ENCODE data around the gene RBMS1. TPM values are rescaled to one million over a fixed set of nuclear protein-coding genes. Genes with fewer than 3 reads are reported as not detected.
A peak's percentile ranks its signal among the peaks of the same experiment; 100 is the strongest.

RBMS1 gene
- total RNA-seq, 1 experiment from 2014 or later = 77.5 TPM

- H3K27me3 Mint-ChIP-seq (ENCODE audit: low read depth) = no peaks in the 10 kb centered on the region
- peaks cover 4 to 6% of the 10 kb centered on the region in 2 experiments; a peak in 3 of 4 replicates for H3K4me1 Mint-ChIP-seq
- Histone ChIP-seq H4K8ac (replicated peaks; ENCODE audit: insufficient read length, low read depth, low read length) (no peak overlapping the region), H3K79me1 (ENCODE audit: insufficient read depth, low read depth, low read length, poor library complexity, severe bottlenecking) (no peaks in the 10 kb centered on the region), H3K27ac (ENCODE audit: insufficient read length, low read depth, low read length) (no peak overlapping the region), H3K23ac (ENCODE audit: insufficient read length, low read depth, low read length) (no peak overlapping the region), H3K14ac (ENCODE audit: insufficient read depth, low read length) (no peak overlapping the region), H3K56ac (ENCODE audit: insufficient read length, low read depth, low read length) (no peak overlapping the region), H2BK20ac (ENCODE audit: low read depth, low read length, poor library complexity, severe bottlenecking) (no peak overlapping the region), H2AK5ac (ENCODE audit: insufficient read length, low read length) (no peak overlapping the region), H4K91ac (ENCODE audit: insufficient read length, low read depth, low read length) (no peak overlapping the region), H3K27me3 (ENCODE audit: insufficient read depth, low read length) (no peaks in the 10 kb centered on the region), H3K9me3 (ENCODE audit: control insufficient read depth, low read depth, low read length) (no peaks in the 10 kb centered on the region), H3K18ac (ENCODE audit: insufficient read length, low read depth, low read length) (no peak overlapping the region), H2AFZ (ENCODE audit: low read length) (no peak overlapping the region), H3K4me1 (ENCODE audit: insufficient read depth, low read length) (no peaks in the 10 kb centered on the region), H2BK120ac (ENCODE audit: low read depth, low read length, poor library complexity, severe bottlenecking) (no peak overlapping the region), H3K79me2 (ENCODE audit: insufficient read depth, low read length) (no peaks in the 10 kb centered on the region), H2BK15ac (ENCODE audit: low read depth, low read length) (no peak overlapping the region), H2BK12ac (ENCODE audit: insufficient read length, low read depth, low read length) (no peak overlapping the region), H2BK5ac (ENCODE audit: insufficient read length, low read length) (no peak overlapping the region), H4K20me1 (ENCODE audit: control insufficient read depth, insufficient read depth, insufficient read length) (no peaks in the 10 kb centered on the region), H3K4me2 (ENCODE audit: insufficient read depth, insufficient read length, low read length) (no peak overlapping the region), H3K9ac (ENCODE audit: extremely low read depth, insufficient read length, low read length) (no peak overlapping the region), H3T11ph (ENCODE audit: low read length) (no peak overlapping the region), H3K4ac (ENCODE audit: low read depth, low read length) (no peak overlapping the region), H4K5ac (ENCODE audit: insufficient read length, low read depth, low read length) (no peak overlapping the region), H3K23me2 (ENCODE audit: insufficient read length, low read depth, low read length, poor library complexity, severe bottlenecking) (no peaks in the 10 kb centered on the region)
- peaks cover 8 to 56% (median 47%) of the 10 kb centered on the region in 3 experiments; a peak in 6 of 7 replicates for H3K36me3 Mint-ChIP-seq (ENCODE audit: insufficient read depth in 1 of 3, low read depth in 3 of 3)
- TF ChIP-seq, protein P1, sequence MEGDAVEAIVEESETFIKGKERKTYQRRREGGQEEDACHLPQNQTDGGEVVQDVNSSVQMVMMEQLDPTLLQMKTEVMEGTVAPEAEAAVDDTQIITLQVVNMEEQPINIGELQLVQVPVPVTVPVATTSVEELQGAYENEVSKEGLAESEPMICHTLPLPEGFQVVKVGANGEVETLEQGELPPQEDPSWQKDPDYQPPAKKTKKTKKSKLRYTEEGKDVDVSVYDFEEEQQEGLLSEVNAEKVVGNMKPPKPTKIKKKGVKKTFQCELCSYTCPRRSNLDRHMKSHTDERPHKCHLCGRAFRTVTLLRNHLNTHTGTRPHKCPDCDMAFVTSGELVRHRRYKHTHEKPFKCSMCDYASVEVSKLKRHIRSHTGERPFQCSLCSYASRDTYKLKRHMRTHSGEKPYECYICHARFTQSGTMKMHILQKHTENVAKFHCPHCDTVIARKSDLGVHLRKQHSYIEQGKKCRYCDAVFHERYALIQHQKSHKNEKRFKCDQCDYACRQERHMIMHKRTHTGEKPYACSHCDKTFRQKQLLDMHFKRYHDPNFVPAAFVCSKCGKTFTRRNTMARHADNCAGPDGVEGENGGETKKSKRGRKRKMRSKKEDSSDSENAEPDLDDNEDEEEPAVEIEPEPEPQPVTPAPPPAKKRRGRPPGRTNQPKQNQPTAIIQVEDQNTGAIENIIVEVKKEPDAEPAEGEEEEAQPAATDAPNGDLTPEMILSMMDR (conservative IDR thresholded peaks at IDR 0.05) = no peak
- no peaks in the 10 kb centered on the region for H3K9me3 Mint-ChIP-seq
- no peak for DNase-seq
- H3K4me3 Mint-ChIP-seq = no peak overlapping the region
- WGBS (ENCODE audit: extremely low coverage, insufficient read length, low lambda C conversion rate) = no CpG with 5 or more reads among the region's 9 CpGs
- peak overlapping the region in 1 of 3 experiments; percentile 80; a peak in 1 of 7 replicates for H3K27ac Mint-ChIP-seq
Observed at GRCh38 chr2:160278101-160278878, 215.3 kb downstream of the RBMS1 start.

Measured in H9 (cell line).